Vagina (tissue), 2 donors: ENCODE results near the gene RHEB. TPM values are rescaled to one million over a fixed set of nuclear protein-coding genes. Genes with fewer than 3 reads are reported as not detected.

Experiments
- DNase-seq, 2 donors: peaks; one replicate each; pipeline ENCODE4 v3.0.0-alpha.2; 2017; ENCODE audit errors: extremely low spot score in 2 of 2
- H3K27ac ChIP-seq: fragments of 200-600 bp; sonication (generic); one replicate; pipeline ENCODE4 v1.5.1; 2019
- H3K27me3 ChIP-seq: fragments of 200-600 bp; sonication (generic); one replicate; pipeline ENCODE4 v1.5.1; 2019
- H3K36me3 ChIP-seq, 2 donors: fragments of 200-600 bp; sonication (generic); one replicate each; pipeline ENCODE4 v1.5.1; 2017 to 2019
- H3K4me1 ChIP-seq: fragments of 200-600 bp; sonication (generic); one replicate; pipeline ENCODE4 v1.5.1; 2019
- H3K4me3 ChIP-seq, 2 donors: fragments of 200-600 bp; sonication (generic); 1 replicate in 1 of 2; 2 replicates in 1 of 2; pipeline ENCODE4 v1.5.1; 2016 to 2019
- H3K9me3 ChIP-seq: fragments of 200-600 bp; sonication (generic); one replicate; pipeline ENCODE4 v1.5.1; 2019
- CTCF ChIP-seq, 3 experiments: fragments of 450-650 bp in 2 of 3; fragments of 200-600 bp in 1 of 3; sonication (generic) in 1 of 3; IDR thresholded peaks; one replicate each; pipeline ENCODE4 v1.5.1; 2017 to 2019; ENCODE audit warnings: antibody characterized with exemption in 3 of 3, mild to moderate bottlenecking in 2 of 3, moderate library complexity in 2 of 3
- POLR2A ChIP-seq, 2 donors: fragments of 450-650 bp; IDR thresholded peaks; one replicate each; pipeline ENCODE4 v1.6.1; 2017; ENCODE audit warnings: antibody characterized with exemption in 2 of 2, mild to moderate bottlenecking in 2 of 2, moderate library complexity in 2 of 2
- POLR2AphosphoS5 ChIP-seq, 2 donors: sonication (generic); formaldehyde crosslinking; IDR thresholded peaks; one replicate each; pipeline ENCODE4 v1.9.0; 2017; ENCODE audit warnings: antibody characterized with exemption in 2 of 2, mild to moderate bottlenecking in 2 of 2, low read depth in 1 of 2; ENCODE audit not compliant: insufficient read depth in 1 of 2
- intact Hi-C: fragments of 100-400 bp; cut with DNase I; formaldehyde crosslinking; loops from one replicate; pipeline ENCODE4 v1.15.1; 2023
- total RNA-seq: library from RNA; depleted of rRNA; stranded (reverse); fragments of >200 nt; gene quantifications from one replicate; pipeline ENCODE4 v1.2.3, GENCODE V29; 2016

RHEB gene
- total RNA-seq, 1 donor from 2014 or later: 74.2 TPM

GRCh38 chr7:151449990-151450389, 69.7 kb downstream of the RHEB start:
- Histone ChIP-seq H3K9me3 (no peaks in the 10 kb centered on the region), H3K36me3 (no peaks in the 10 kb centered on the region), H3K27me3 (no peaks in the 10 kb centered on the region), H3K27ac (no peak overlapping the region), H3K4me1 (peaks cover 12% of the 10 kb centered on the region), H3K4me3 (no peak overlapping the region)
- DNase-seq: no peak
- TF ChIP-seq POLR2A (IDR thresholded peaks at IDR 0.05) (no peak), CTCF (IDR thresholded peaks at IDR 0.05) (no peak), POLR2AphosphoS5 (IDR thresholded peaks at IDR 0.05; ENCODE audit: insufficient read depth in 1 of 2, low read depth in 1 of 2) (no peak)
- intact Hi-C loops: loop anchor here (2.0 kb wide), 1 partner anchor 81 kb away; no protein-coding TSS in a partner anchor

GRCh38 chr7:151448261-151449252, 71.1 kb downstream of the RHEB start:
- Histone ChIP-seq H3K4me3 (peak overlapping the region; percentile 48 to 52), H3K27me3 (no peaks in the 10 kb centered on the region), H3K27ac (peak overlapping the region; percentile 72), H3K36me3 (no peaks in the 10 kb centered on the region), H3K4me1 (peaks cover 12% of the 10 kb centered on the region), H3K9me3 (no peaks in the 10 kb centered on the region)
- DNase-seq: no peak
- no peak for TF ChIP-seq POLR2A (IDR thresholded peaks at IDR 0.05)
- TF ChIP-seq POLR2AphosphoS5 (IDR thresholded peaks at IDR 0.05; ENCODE audit: insufficient read depth in 1 of 2, low read depth in 1 of 2): peak in 1 of 2 donors; percentile 48
- peak; percentile 79 to 82 (median 79) for TF ChIP-seq CTCF (IDR thresholded peaks at IDR 0.05)
- intact Hi-C loops: loop anchor here (2.0 kb wide), 1 partner anchor 80 kb away; no protein-coding TSS in a partner anchor

DNA sequence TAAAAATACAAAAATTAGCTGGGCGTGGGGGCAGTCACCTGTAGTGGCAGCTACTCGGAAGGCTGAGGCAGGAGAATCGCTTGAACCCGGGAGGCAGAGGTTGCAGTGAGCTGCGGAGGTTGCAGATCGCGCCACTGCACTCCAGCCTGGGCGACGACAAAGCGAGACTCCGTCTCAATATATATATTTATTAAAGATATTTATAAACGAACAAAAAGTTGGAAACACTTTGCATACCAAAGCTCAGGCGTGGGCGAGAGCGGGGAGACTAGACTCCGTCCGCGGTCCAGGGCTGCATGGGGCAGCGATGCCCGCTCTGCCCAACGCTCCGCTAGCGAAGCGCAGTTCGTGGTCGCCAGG, 71.8 kb downstream of the RHEB start:
- TF ChIP-seq CTCF (IDR thresholded peaks at IDR 0.05): no peak
- TF ChIP-seq POLR2A (IDR thresholded peaks at IDR 0.05): no peak
- TF ChIP-seq POLR2AphosphoS5 (IDR thresholded peaks at IDR 0.05; ENCODE audit: insufficient read depth in 1 of 2, low read depth in 1 of 2): no peak
- H3K9me3 ChIP-seq: no peaks in the 10 kb centered on the region
- intact Hi-C loops: loop anchor here (2.0 kb wide), 1 partner anchor 79 kb away; no protein-coding TSS in a partner anchor
- no peaks in the 10 kb centered on the region for H3K36me3 ChIP-seq
- H3K27ac ChIP-seq: peak overlapping the region; percentile 72
- peak overlapping the region; percentile 48 to 52 for H3K4me3 ChIP-seq
- no peak for DNase-seq
- peaks cover 12% of the 10 kb centered on the region for H3K4me1 ChIP-seq
- H3K27me3 ChIP-seq: no peaks in the 10 kb centered on the region

DNA sequence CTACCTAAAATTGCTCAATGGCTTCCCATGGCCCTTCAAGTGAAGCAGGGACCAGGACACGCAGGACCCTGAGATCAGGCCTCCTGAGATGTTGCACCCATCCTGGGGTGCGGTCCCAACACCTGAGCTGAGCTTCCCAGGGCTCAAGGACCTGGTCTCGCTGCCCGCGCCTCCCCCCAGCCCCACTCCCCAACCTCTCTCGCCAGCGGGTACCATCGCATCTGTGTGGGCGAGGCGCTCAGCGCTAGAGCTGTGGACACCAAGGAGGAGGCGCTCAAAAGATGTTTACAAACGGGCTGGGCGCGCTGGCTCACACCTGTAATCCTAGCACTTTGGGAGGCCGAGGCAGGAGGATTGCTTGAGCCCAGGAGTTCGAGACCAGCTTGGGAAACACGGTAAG, 72.4 kb downstream of the RHEB start:
- Histone ChIP-seq H3K27me3 (no peaks in the 10 kb centered on the region), H3K27ac (no peak overlapping the region), H3K36me3 (no peaks in the 10 kb centered on the region), H3K4me1 (peaks cover 12% of the 10 kb centered on the region), H3K9me3 (no peaks in the 10 kb centered on the region), H3K4me3 (no peak overlapping the region)
- no peak for TF ChIP-seq POLR2AphosphoS5 (IDR thresholded peaks at IDR 0.05; ENCODE audit: insufficient read depth in 1 of 2, low read depth in 1 of 2)
- no peak for TF ChIP-seq CTCF (IDR thresholded peaks at IDR 0.05)
- TF ChIP-seq POLR2A (IDR thresholded peaks at IDR 0.05): no peak
- no peak for DNase-seq
- intact Hi-C loops: no loop called here

GRCh38 chr7:151446412-151446811, 73.3 kb downstream of the RHEB start:
- no peak for DNase-seq
- TF ChIP-seq POLR2A (IDR thresholded peaks at IDR 0.05): no peak
- TF ChIP-seq POLR2AphosphoS5 (IDR thresholded peaks at IDR 0.05; ENCODE audit: insufficient read depth in 1 of 2, low read depth in 1 of 2): no peak

More at GRCh38 chr7:151446412-151446811, 73.3 kb downstream of the RHEB start:
- Histone ChIP-seq H3K4me1 (peaks cover 12% of the 10 kb centered on the region), H3K9me3 (no peaks in the 10 kb centered on the region), H3K4me3 (no peak overlapping the region), H3K27me3 (no peaks in the 10 kb centered on the region), H3K36me3 (no peaks in the 10 kb centered on the region), H3K27ac (no peak overlapping the region)
- intact Hi-C loops: no loop called here
